Ishikawa (cell line): Measurements from ENCODE around the gene ZRANB2.

Experiments
- CEBPB ChIP-seq: IDR thresholded peaks from 2 replicates; pipeline ENCODE4 v1.6.1; 2012
- CREB1 ChIP-seq: IDR thresholded peaks from 2 replicates; pipeline ENCODE4 v1.6.1; 2012; ENCODE audit warnings: low read depth
- EGR1 ChIP-seq: IDR thresholded peaks from 2 replicates; pipeline ENCODE4 v1.6.1; 2012
- EP300 ChIP-seq: IDR thresholded peaks from 2 replicates; pipeline ENCODE4 v1.6.1; 2012; ENCODE audit warnings: borderline replicate concordance
- FOXM1 ChIP-seq: IDR thresholded peaks from 2 replicates; pipeline ENCODE4 v1.6.1; 2012; ENCODE audit warnings: low read depth, borderline replicate concordance
- MAX ChIP-seq: IDR thresholded peaks from 2 replicates; pipeline ENCODE4 v1.6.1; 2012
- NFIC ChIP-seq: IDR thresholded peaks from 2 replicates; pipeline ENCODE4 v1.6.1; 2012
- RAD21 ChIP-seq: IDR thresholded peaks from 2 replicates; pipeline ENCODE4 v1.6.1; 2012; ENCODE audit warnings: low read depth
- REST ChIP-seq: IDR thresholded peaks from 2 replicates; pipeline ENCODE4 v1.6.1; 2012; ENCODE audit warnings: low read depth, mild to moderate bottlenecking
- TAF1 ChIP-seq: IDR thresholded peaks from 2 replicates; pipeline ENCODE4 v1.6.1; 2012; ENCODE audit warnings: low read depth, mild to moderate bottlenecking
- TCF12 ChIP-seq: IDR thresholded peaks from 2 replicates; pipeline ENCODE4 v1.6.1; 2012; ENCODE audit warnings: low read depth
- TEAD4 ChIP-seq: IDR thresholded peaks from 2 replicates; pipeline ENCODE4 v1.6.1; 2012
- USF1 ChIP-seq: IDR thresholded peaks from 2 replicates; pipeline ENCODE4 v1.6.1; 2012
- YY1 ChIP-seq: IDR thresholded peaks from 2 replicates; pipeline ENCODE4 v1.6.1; 2012; ENCODE audit warnings: low read depth
- ZBTB7A ChIP-seq: IDR thresholded peaks from 2 replicates; pipeline ENCODE4 v1.6.1; 2012; ENCODE audit warnings: low read depth

ZRANB2 gene

GRCh38 chr1:71018791-71019190 lies 62.0 kb downstream of the ZRANB2 start:
- TF ChIP-seq CEBPB (no peak), YY1 (no peak), TAF1 (no peak)

- TF ChIP-seq EP300 (no peak), REST (no peak), MAX (no peak), CREB1 (no peak), USF1 (no peak), TAF1 (no peak), CEBPB (no peak), TEAD4 (no peak), TCF12 (no peak)
Measured at GRCh38 chr1:71015745-71016144, 65.1 kb downstream of the ZRANB2 start.

- TF ChIP-seq ZBTB7A (no peak), USF1 (no peak), CREB1 (no peak), REST (no peak), RAD21 (no peak), EGR1 (no peak), NFIC (no peak), TAF1 (no peak), FOXM1 (no peak), YY1 (no peak)
Measured at GRCh38 chr1:71014178-71014579, 66.7 kb downstream of the ZRANB2 start.
